22Rv1 (cell line): Measurements from ENCODE around the gene EPN2.

Experiments used
- ZFX ChIP-seq: fragments of 450-650 bp; IDR thresholded peaks from 2 replicates; pipeline ENCODE4 v1.6.1; 2017; ENCODE audit warnings: antibody characterized with exemption, borderline replicate concordance
- TF ChIP-seq, protein P1 (sequence below): fragments of 450-650 bp; IDR thresholded peaks from 2 replicates; pipeline ENCODE4 v1.5.1; 2017; ENCODE audit warnings: mild to moderate bottlenecking

DNA sequence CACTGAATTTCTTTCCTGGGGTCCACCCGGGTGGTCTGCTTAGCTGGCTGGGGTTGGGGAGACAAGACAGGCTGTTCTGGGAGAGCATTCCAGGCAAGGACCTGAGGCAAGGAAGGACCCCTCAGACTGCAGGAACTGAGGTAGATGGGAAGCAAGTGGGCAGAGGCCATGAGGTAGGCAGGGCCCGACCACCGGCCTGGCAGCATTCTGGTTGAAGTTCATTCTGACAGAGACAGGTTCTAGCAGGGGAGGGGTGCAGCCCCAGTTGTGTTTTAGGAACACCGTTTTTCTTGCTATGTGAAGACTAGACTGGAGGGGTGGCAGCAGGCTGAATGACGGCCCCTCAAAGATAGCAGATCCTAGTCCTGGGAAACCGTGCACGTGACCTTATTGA is 107.9 kb downstream of the EPN2 start:
- TF ChIP-seq, protein P1, sequence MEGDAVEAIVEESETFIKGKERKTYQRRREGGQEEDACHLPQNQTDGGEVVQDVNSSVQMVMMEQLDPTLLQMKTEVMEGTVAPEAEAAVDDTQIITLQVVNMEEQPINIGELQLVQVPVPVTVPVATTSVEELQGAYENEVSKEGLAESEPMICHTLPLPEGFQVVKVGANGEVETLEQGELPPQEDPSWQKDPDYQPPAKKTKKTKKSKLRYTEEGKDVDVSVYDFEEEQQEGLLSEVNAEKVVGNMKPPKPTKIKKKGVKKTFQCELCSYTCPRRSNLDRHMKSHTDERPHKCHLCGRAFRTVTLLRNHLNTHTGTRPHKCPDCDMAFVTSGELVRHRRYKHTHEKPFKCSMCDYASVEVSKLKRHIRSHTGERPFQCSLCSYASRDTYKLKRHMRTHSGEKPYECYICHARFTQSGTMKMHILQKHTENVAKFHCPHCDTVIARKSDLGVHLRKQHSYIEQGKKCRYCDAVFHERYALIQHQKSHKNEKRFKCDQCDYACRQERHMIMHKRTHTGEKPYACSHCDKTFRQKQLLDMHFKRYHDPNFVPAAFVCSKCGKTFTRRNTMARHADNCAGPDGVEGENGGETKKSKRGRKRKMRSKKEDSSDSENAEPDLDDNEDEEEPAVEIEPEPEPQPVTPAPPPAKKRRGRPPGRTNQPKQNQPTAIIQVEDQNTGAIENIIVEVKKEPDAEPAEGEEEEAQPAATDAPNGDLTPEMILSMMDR = no peak
- no peak for TF ChIP-seq ZFX
